Fibroblast of the aortic adventitia (primary cell): ENCODE results near the gene FRAT1. TPM values are rescaled to one million over a fixed set of nuclear protein-coding genes. Genes with fewer than 3 reads are reported as not detected.
A peak's percentile ranks its signal among the peaks of the same experiment; 100 is the strongest.

Experiments used
- DNase-seq: peaks from one replicate; pipeline ENCODE4 v3.0.0-alpha.2; 2010; ENCODE audit warnings: low read depth
- H3K4me3 ChIP-seq: 2 replicates; pipeline ENCODE4 v1.5.1; 2011; ENCODE audit warnings: low read depth, mild to moderate bottlenecking, control low read depth, low read length, moderate library complexity
- CTCF ChIP-seq: IDR thresholded peaks from 2 replicates; pipeline ENCODE4 v1.5.1; 2011; ENCODE audit warnings: mild to moderate bottlenecking, low read length, control low read depth, inconsistent platforms; ENCODE audit not compliant: insufficient read depth
- total RNA-seq: library from RNA; depleted of rRNA; stranded (reverse); fragments of >200 nt; gene quantifications from 2 replicates; pipeline ENCODE4 v1.2.3, GENCODE V29; 2012; ENCODE audit warnings: low replicate concordance

FRAT1 gene
- total RNA-seq, 1 donor = 1.5 TPM

DNA sequence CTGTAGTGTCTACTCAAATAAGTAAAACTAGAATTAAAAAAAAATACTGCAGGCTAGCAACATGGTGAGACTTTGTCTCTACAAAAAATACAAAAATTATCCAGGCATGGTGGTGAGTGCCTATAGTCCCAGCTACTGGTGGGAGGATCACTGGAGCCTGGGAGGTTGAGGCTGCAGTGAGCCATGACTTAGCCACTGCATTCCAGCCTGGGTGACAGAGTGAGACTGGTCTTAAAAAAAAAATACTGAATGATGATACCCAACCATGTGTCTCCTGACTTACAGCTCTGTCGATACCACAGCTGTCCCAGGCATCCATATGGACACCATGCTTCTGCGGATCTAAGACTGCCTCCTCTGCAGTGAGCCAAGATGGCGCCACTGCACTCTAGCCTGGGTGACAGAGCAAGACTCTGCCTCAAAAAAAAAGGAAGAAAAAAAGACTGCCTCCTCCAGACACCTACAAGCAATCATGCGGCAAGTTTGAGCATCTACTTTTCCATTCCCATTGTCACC, 7.9 kb upstream of the FRAT1 start:
- no peak for DNase-seq
- TF ChIP-seq CTCF = no peak
- no peak overlapping the region for H3K4me3 ChIP-seq

GRCh38 chr10:97312897-97313296, 6.2 kb upstream of the FRAT1 start:
- no peak for DNase-seq
- no peak overlapping the region for H3K4me3 ChIP-seq
- TF ChIP-seq CTCF = no peak

GRCh38 chr10:97314671-97315070, 4.4 kb upstream of the FRAT1 start:
- DNase-seq = no peak
- no peak overlapping the region for H3K4me3 ChIP-seq
- no peak for TF ChIP-seq CTCF

- TF ChIP-seq CTCF = no peak
- no peak for DNase-seq
- peak overlapping the region; percentile 81 for H3K4me3 ChIP-seq
Measured at GRCh38 chr10:97319671-97320479, 804 bp downstream of the FRAT1 start.

DNA sequence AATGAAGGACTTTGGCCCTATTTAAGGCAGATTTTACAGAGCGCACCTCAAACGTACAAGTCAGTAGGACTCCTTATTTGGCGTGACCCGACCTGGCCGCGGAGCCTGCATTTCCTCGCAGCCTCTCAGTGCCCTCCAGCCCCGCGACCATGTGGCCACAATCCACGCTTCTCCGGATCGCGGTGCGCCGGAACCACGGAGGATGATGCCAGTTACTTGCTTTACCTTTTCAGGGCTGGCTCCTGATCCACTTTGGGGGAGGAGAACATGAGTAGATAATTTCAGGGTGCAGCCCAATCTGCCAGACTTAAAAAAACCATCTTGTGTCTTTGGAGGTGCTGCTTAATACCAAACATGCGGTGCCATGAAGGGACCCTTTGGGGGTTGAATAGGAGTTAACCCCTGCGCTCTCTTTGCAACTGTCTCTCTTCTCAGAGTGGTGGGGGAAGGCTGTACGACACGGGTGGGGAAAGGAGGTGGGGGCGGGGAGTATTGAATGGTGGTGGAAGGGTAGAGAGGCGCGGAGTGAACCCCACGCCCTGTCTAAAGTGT, 1.5 kb downstream of the FRAT1 start:
- peak overlapping the region; percentile 81 for H3K4me3 ChIP-seq
- no peak for TF ChIP-seq CTCF
- DNase-seq = no peak

GRCh38 chr10:97321032-97321803, 2.1 kb downstream of the FRAT1 start:
- peak overlapping the region; percentile 81 for H3K4me3 ChIP-seq
- no peak for DNase-seq
- TF ChIP-seq CTCF = no peak
